B cell (primary cell): ENCODE results near the gene FRMD8.

ENCODE experiments used
- EZH2 ChIP-seq: IDR thresholded peaks from 2 replicates; pipeline ENCODE4 v1.6.1; 2012; ENCODE audit warnings: borderline replicate concordance, low read depth, mild to moderate bottlenecking, moderate library complexity, low read length; ENCODE audit not compliant: insufficient read depth, poor library complexity, severe bottlenecking
- TF ChIP-seq, protein P1 (sequence below): fragments of 200-600 bp; IDR thresholded peaks from one replicate; pipeline ENCODE4 v1.8.0; 2022; ENCODE audit warnings: antibody characterized with exemption, mild to moderate bottlenecking

DNA sequence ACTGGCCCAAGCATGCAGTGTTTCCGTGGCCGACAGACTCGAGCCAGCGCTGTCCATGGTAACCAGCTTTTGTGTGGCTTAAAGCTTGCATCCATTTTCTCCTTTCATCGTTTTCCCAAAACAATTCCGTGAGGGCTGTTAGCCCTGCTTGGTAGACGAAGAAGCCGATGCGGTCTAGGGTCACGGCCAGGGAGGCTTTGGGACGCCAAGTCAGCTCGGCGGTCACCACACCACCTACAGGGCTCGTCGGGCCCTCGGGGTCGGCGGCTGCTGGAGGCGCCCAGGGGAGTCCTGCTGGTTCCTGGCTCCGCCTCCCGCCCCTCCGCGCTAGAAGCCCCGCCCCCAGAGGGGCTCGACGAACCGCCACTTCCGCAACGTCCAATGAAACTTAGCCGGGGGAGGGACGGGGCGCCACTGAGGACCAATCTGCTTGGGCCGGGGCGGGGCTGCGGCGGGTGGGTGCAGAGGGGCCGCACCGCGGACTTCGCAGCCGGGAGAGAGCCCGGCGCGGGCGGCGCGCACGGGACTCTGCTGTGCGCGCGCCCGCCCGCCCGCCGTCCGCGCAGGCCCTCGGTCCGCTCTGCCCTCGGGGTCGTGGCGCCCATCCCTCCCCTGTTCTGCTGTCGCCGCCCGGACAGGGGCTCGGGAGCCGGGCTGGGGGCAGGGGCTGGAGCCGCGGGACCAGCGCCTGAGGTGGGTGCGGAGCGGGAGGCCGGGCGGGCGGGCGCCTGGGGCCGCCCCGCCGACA is 32.0 kb upstream of the FRMD8 start, which contains the start of gene TIGD3:
- TF ChIP-seq, protein P1, sequence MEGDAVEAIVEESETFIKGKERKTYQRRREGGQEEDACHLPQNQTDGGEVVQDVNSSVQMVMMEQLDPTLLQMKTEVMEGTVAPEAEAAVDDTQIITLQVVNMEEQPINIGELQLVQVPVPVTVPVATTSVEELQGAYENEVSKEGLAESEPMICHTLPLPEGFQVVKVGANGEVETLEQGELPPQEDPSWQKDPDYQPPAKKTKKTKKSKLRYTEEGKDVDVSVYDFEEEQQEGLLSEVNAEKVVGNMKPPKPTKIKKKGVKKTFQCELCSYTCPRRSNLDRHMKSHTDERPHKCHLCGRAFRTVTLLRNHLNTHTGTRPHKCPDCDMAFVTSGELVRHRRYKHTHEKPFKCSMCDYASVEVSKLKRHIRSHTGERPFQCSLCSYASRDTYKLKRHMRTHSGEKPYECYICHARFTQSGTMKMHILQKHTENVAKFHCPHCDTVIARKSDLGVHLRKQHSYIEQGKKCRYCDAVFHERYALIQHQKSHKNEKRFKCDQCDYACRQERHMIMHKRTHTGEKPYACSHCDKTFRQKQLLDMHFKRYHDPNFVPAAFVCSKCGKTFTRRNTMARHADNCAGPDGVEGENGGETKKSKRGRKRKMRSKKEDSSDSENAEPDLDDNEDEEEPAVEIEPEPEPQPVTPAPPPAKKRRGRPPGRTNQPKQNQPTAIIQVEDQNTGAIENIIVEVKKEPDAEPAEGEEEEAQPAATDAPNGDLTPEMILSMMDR: no peak
- TF ChIP-seq EZH2: no peak
